Measurements from ENCODE around the gene SBF2. TPM values are rescaled to one million over a fixed set of nuclear protein-coding genes. Genes with fewer than 3 reads are reported as not detected.

The SBF2 gene
- total and polyA plus RNA-seq, 9 of the 15 experiments (the other 6 are each of a cell fraction or from before 2014, with no cell fraction given) = 0.80 to 9.5 (median 5.0) TPM

DNA sequence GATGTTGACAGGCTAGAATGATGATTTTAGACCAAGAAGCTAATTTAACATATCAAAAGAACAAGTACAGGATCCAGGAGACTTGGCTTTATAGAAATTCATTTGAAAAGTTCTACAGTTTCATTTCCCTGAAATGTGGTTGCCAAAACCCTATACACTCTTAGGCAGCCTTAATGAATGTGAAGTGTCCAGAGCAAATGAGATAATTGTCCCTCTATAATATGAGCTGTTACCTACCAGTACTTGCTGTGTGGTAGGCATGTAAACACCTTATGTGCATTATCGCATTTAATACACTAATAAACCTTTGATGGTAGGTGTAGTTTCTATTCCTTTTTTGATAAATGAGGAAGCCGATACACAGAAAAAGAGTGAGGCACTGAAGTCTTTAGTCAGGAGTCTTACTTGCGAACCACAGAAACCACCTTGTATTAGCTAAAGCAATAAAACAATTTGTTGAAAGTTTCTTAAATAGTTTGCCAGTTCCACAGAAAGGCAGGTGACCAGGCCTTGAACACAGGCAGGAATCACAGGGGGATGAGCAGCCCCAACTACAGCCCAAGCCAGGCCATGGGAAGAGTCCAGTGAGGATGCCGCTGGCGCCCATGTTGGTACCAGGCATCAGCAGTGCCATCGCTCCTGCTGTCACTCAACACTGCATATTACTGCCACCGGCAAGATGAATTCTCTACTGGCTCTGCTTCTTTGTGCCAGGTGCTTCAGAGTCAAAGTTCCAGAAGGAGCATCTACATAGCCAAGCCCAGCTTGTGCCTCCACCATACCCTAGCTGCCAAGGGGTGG is 548.4 kb downstream of the SBF2 start:
- no peaks in the 10 kb centered on the region for H3K36me3 ChIP-seq (ENCODE audit: control insufficient read depth, insufficient read depth, low read length)
- no peak overlapping the region for H3K27ac ChIP-seq (ENCODE audit: extremely low read depth, low read depth, low read length)
- intact Hi-C loops (cut with micrococcal nuclease) = no loop called here
- no peaks in the 10 kb centered on the region for H4K20me1 ChIP-seq (replicated peaks; ENCODE audit: control insufficient read depth, insufficient read depth, low read length)
- no peak overlapping the region for H3K9ac ChIP-seq (ENCODE audit: insufficient read depth in 1 of 2, low read depth in 2 of 2, low read length in 2 of 2)
- ChIA-PET POLR2A (interaction anchor here (1.0 kb wide), 1 partner anchor 170 kb away, joined by 3 read pairs; no protein-coding TSS in a partner anchor), CTCF (ENCODE audit: low intra/inter-chr PET ratio) (no interaction called here)
- H3K4me3 ChIP-seq = no peak overlapping the region
- H3K27me3 ChIP-seq (ENCODE audit: control insufficient read depth in 2 of 2, insufficient read depth in 2 of 2, low read length in 2 of 2) = no peaks in the 10 kb centered on the region
- DNase-seq (ENCODE audit: extremely low read depth in 1 of 4, low spot score in 3 of 4) (no peak), FAIRE-seq (no peak), ATAC-seq (no peak)
- no peaks in the 10 kb centered on the region for H3K9me3 ChIP-seq (replicated peaks; ENCODE audit: control insufficient read depth, insufficient read depth, low read depth, low read length)
- no peak overlapping the region for H2AFZ ChIP-seq (ENCODE audit: low read depth, low read length)
- H3K9me1 ChIP-seq (ENCODE audit: control insufficient read depth, insufficient read depth, low read length) = no peaks in the 10 kb centered on the region
- in situ Hi-C loops (cut with MboI) = loop anchor here (5.0 kb wide), 1 partner anchor 208 kb away; no protein-coding TSS in a partner anchor
- TF ChIP-seq, protein P1, sequence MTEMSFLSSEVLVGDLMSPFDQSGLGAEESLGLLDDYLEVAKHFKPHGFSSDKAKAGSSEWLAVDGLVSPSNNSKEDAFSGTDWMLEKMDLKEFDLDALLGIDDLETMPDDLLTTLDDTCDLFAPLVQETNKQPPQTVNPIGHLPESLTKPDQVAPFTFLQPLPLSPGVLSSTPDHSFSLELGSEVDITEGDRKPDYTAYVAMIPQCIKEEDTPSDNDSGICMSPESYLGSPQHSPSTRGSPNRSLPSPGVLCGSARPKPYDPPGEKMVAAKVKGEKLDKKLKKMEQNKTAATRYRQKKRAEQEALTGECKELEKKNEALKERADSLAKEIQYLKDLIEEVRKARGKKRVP (CRISPR knock-in tag; IDR thresholded peaks at IDR 0.05) = no peak
- no peak for TF ChIP-seq DDX20 (tag; IDR thresholded peaks at IDR 0.05; ENCODE audit: low read depth)
- TF ChIP-seq, protein P2, sequence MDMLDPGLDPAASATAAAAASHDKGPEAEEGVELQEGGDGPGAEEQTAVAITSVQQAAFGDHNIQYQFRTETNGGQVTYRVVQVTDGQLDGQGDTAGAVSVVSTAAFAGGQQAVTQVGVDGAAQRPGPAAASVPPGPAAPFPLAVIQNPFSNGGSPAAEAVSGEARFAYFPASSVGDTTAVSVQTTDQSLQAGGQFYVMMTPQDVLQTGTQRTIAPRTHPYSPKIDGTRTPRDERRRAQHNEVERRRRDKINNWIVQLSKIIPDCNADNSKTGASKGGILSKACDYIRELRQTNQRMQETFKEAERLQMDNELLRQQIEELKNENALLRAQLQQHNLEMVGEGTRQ (CRISPR knock-in tag; IDR thresholded peaks at IDR 0.05) = no peak
- H3K4me1 ChIP-seq (replicated peaks in 1 of 2; ENCODE audit: control insufficient read depth in 2 of 2, insufficient read depth in 2 of 2, low read length in 2 of 2) = no peaks in the 10 kb centered on the region; a peak in 1 of 5 replicates
- no TSS peak for BruUV-seq (replicated peaks)
- no peak overlapping the region for H3K4me2 ChIP-seq (ENCODE audit: insufficient read depth, low read length)
- H3K79me2 ChIP-seq (ENCODE audit: control insufficient read depth, insufficient read depth, low read length) = no peaks in the 10 kb centered on the region
- WGBS (ENCODE audit: insufficient coverage, low coverage, missing lambda C conversion rate) = 50% methylated on average over 7 of the region's 7 CpGs
